ENCODE data around the gene CD9.
"Not testable (repeated sequence)": the region's sequence is repeated elsewhere in the genome, so short reads cannot be mapped to it uniquely, and the experiment has no call there.

DNA sequence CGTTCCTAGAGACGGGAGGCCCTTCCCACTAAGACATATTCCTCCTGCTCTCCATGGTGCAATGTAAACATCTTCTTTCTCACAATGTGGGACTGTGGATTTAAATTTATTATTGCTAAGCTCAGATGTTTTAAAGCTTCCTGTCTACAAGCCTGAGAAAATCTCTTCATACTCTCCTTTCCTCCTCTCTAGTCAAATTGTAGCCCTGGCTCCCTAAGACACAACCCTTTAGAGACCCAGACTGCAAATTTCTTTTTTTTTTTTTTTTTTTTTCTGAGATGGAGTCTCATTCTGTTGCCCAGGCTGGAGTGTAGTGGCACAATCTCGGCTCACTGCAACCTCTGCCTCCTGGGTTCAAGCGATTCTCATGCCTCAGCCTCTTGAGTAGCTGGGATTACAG is 9.2 kb downstream of the CD9 start:
- TF ChIP-seq REST (IDR thresholded peaks at IDR 0.05; ENCODE audit: low read depth, low read length); RFX5 (IDR thresholded peaks at IDR 0.05; ENCODE audit: low read length); RCOR1 (IDR thresholded peaks at IDR 0.05; ENCODE audit: low read length); POLR2AphosphoS5 (IDR thresholded peaks at IDR 0.05; ENCODE audit: low read depth, low read length); ZBTB33 (IDR thresholded peaks at IDR 0.05; ENCODE audit: borderline replicate concordance, low read depth): not testable (repeated sequence)
